H1 (cell line): Measurements from ENCODE around the gene NAXE. TPM values are rescaled to one million over a fixed set of nuclear protein-coding genes. Genes with fewer than 3 reads are reported as not detected.

Experiments
- CTCF ChIA-PET: fragments of 300-600 bp; sonication (Branson Sonifier 250); formaldehyde crosslinking; loops from one replicate; lab custom pipeline; 2021; ENCODE audit not compliant: partially characterized antibody; lab: Charles Lee
- POLR2A ChIA-PET: fragments of 300-600 bp; sonication (Branson Sonifier 250); formaldehyde crosslinking; loops from one replicate; lab custom pipeline; 2021; ENCODE audit warnings: inconsistent platforms; ENCODE audit not compliant: partially characterized antibody; lab: Charles Lee
- DNase-seq, 2 experiments: peaks; one replicate each; pipeline versions ENCODE4 v3.0.0 to v3.0.0-alpha.2; 2010 to 2022; ENCODE audit warnings: low spot score in 2 of 2, low read depth in 1 of 2, mixed read lengths in 1 of 2
- FAIRE-seq: peaks from 2 replicates; lab custom pipeline; 2011; peaks lifted over from hg19 to GRCh38; lab: Jason Lieb, UNC
- H2AFZ ChIP-seq: 2 replicates; pipeline ENCODE4 v1.8.1; 2012; ENCODE audit warnings: low read length, inconsistent platforms
- H2AK5ac ChIP-seq: 2 replicates; pipeline ENCODE4 v1.6.1; 2013; ENCODE audit warnings: low read depth, low read length
- H2BK120ac ChIP-seq: replicated peaks from 2 replicates; pipeline ENCODE3; 2013; ENCODE audit warnings: low read depth, low read length, inconsistent platforms
- H2BK12ac ChIP-seq: 2 replicates; pipeline ENCODE4 v1.6.1; 2013; ENCODE audit warnings: low read depth, low read length
- H2BK15ac ChIP-seq: 2 replicates; pipeline ENCODE4 v1.6.1; 2013; ENCODE audit warnings: low read length
- H2BK20ac ChIP-seq: 2 replicates; pipeline ENCODE4 v1.6.1; 2013; ENCODE audit warnings: low read length
- H2BK5ac ChIP-seq: 2 replicates; pipeline ENCODE4 v1.6.1; 2013; ENCODE audit warnings: low read depth, low read length
- H3K14ac ChIP-seq: 2 replicates; pipeline ENCODE4 v1.6.1; 2013; ENCODE audit warnings: inconsistent platforms; ENCODE audit not compliant: insufficient read length
- H3K18ac ChIP-seq: 2 replicates; pipeline ENCODE4 v1.6.1; 2013; ENCODE audit warnings: low read length; ENCODE audit errors: extremely low read depth
- H3K23ac ChIP-seq: 2 replicates; pipeline ENCODE4 v1.6.1; 2013; ENCODE audit warnings: inconsistent platforms; ENCODE audit not compliant: insufficient read length
- H3K23me2 ChIP-seq: 2 replicates; pipeline ENCODE4 v1.6.1; 2013; ENCODE audit warnings: low read depth, low read length
- H3K27ac ChIP-seq: 2 replicates; pipeline ENCODE4 v1.6.1; 2011; ENCODE audit warnings: low read depth, low read length, inconsistent platforms
- H3K27me3 ChIP-seq, 4 experiments: replicated peaks in 1 of 4; 1 replicate in 1 of 4; 2 replicates in 3 of 4; pipeline versions ENCODE4 v1.6.1 to v1.8.1; 2011 to 2013; ENCODE audit warnings: low read length in 3 of 4, mild to moderate bottlenecking in 3 of 4, inconsistent platforms in 2 of 4, mixed read lengths in 2 of 4, moderate library complexity in 1 of 4; ENCODE audit not compliant: control insufficient read depth in 3 of 4, insufficient read depth in 3 of 4; ENCODE audit errors: extremely low read depth in 1 of 4
- H3K36me3 ChIP-seq, 4 experiments: 2 replicates each; pipeline versions ENCODE4 v1.6.1 to v1.8.1; 2011 to 2013; ENCODE audit warnings: mild to moderate bottlenecking in 4 of 4, low read length in 3 of 4, moderate library complexity in 2 of 4, control low read depth in 1 of 4, inconsistent platforms in 1 of 4; ENCODE audit not compliant: insufficient read depth in 4 of 4, control insufficient read depth in 2 of 4
- H3K4ac ChIP-seq: replicated peaks from 2 replicates; pipeline ENCODE3; 2013; ENCODE audit warnings: low read length, low read depth, mixed read lengths, inconsistent platforms; ENCODE audit not compliant: insufficient read length
- H3K4me1 ChIP-seq, 4 experiments: replicated peaks in 1 of 4; 1 replicate in 1 of 4; 2 replicates in 3 of 4; pipeline versions ENCODE4 v1.6.1 to v1.8.1; 2011 to 2013; ENCODE audit warnings: low read length in 3 of 4, inconsistent platforms in 2 of 4, mixed read lengths in 1 of 4; ENCODE audit not compliant: insufficient read depth in 4 of 4, control insufficient read depth in 3 of 4
- H3K4me2 ChIP-seq, 2 experiments: 2 replicates each; pipeline versions ENCODE4 v1.6.1 to v1.8.1; 2011 to 2013; ENCODE audit warnings: low read depth in 2 of 2, low read length in 2 of 2, control low read depth in 1 of 2, inconsistent platforms in 1 of 2, mild to moderate bottlenecking in 1 of 2; ENCODE audit not compliant: insufficient read depth in 1 of 2
- H3K4me3 ChIP-seq, 4 experiments: fragments of 200-600, 300-600 bp in 1 of 4; sonication (generic), shearing (Covaris generic), sonication (Bioruptor Twin) in 1 of 4; 2 replicates each; pipeline versions ENCODE4 v1.5.1 to v1.8.1; 2011 to 2016; ENCODE audit warnings: low read length in 4 of 4, low read depth in 3 of 4, control low read depth in 2 of 4, inconsistent platforms in 2 of 4, mild to moderate bottlenecking in 2 of 4, mixed read lengths in 1 of 4, moderate library complexity in 1 of 4; ENCODE audit not compliant: insufficient read depth in 2 of 4; ENCODE audit errors: extremely low read depth in 1 of 4
- H3K56ac ChIP-seq: replicated peaks from 2 replicates; pipeline ENCODE3; 2013; ENCODE audit warnings: low read depth, mild to moderate bottlenecking, mixed read lengths, low read length, inconsistent platforms; ENCODE audit not compliant: insufficient read length
- H3K79me1 ChIP-seq: 2 replicates; pipeline ENCODE4 v1.6.1; 2013; ENCODE audit warnings: low read depth, low read length, control low read depth
- H3K79me2 ChIP-seq, 2 experiments: 2 replicates each; pipeline versions ENCODE4 v1.6.1 to v1.8.1; 2012 to 2013; ENCODE audit warnings: low read length in 2 of 2, mild to moderate bottlenecking in 2 of 2, inconsistent platforms in 1 of 2; ENCODE audit not compliant: insufficient read depth in 2 of 2, control insufficient read depth in 1 of 2
- H3K9ac ChIP-seq, 4 experiments: replicated peaks in 1 of 4; 1 replicate in 1 of 4; 2 replicates in 3 of 4; pipeline versions ENCODE4 v1.6.1 to v1.8.1; 2011 to 2013; ENCODE audit warnings: low read depth in 3 of 4, low read length in 3 of 4, control low read depth in 2 of 4, mild to moderate bottlenecking in 2 of 4, moderate library complexity in 2 of 4, inconsistent platforms in 1 of 4; ENCODE audit errors: extremely low read depth in 1 of 4
- H3K9me3 ChIP-seq, 2 experiments: 2 replicates each; pipeline versions ENCODE4 v1.6.1 to v1.8.1; 2012 to 2013; ENCODE audit warnings: mild to moderate bottlenecking in 2 of 2, moderate library complexity in 2 of 2, control low read depth in 1 of 2, inconsistent platforms in 1 of 2, low read depth in 1 of 2, low read length in 1 of 2, mixed read lengths in 1 of 2; ENCODE audit not compliant: insufficient read depth in 2 of 2
- H4K20me1 ChIP-seq, 2 experiments: replicated peaks in 1 of 2; 2 replicates each; pipeline versions ENCODE3 to v1.8.1; 2011 to 2013; ENCODE audit warnings: inconsistent platforms in 2 of 2, low read length in 2 of 2, mild to moderate bottlenecking in 1 of 2; ENCODE audit not compliant: insufficient read depth in 2 of 2, control insufficient read depth in 1 of 2
- H4K5ac ChIP-seq: 2 replicates; pipeline ENCODE4 v1.6.1; 2013; ENCODE audit warnings: low read length, low read depth, mixed read lengths, inconsistent platforms; ENCODE audit not compliant: insufficient read length
- H4K8ac ChIP-seq: 2 replicates; pipeline ENCODE4 v1.8.0; 2013; ENCODE audit warnings: mild to moderate bottlenecking, moderate library complexity, low read length, inconsistent platforms; ENCODE audit not compliant: insufficient read depth; ENCODE audit errors: extremely low read depth
- H4K91ac ChIP-seq: replicated peaks from 2 replicates; pipeline ENCODE3; 2013; ENCODE audit warnings: low read length, mixed read lengths, inconsistent platforms; ENCODE audit not compliant: insufficient read length
- BRCA1 ChIP-seq: IDR thresholded peaks from 2 replicates; pipeline ENCODE4 v1.6.1; 2012; ENCODE audit warnings: low read depth, low read length, improper control_type of control experiment
- CTBP2 ChIP-seq: IDR thresholded peaks from 2 replicates; pipeline ENCODE4 v1.7.0; 2011; ENCODE audit warnings: borderline replicate concordance, mild to moderate bottlenecking, moderate library complexity, mixed read lengths, low read length; ENCODE audit not compliant: insufficient read depth, insufficient read length
- POLR2AphosphoS5 ChIP-seq: IDR thresholded peaks from 2 replicates; pipeline ENCODE4 v1.6.1; 2011; ENCODE audit warnings: low read depth, low read length
- TBP ChIP-seq: IDR thresholded peaks from 2 replicates; pipeline ENCODE4 v1.6.1; 2011; ENCODE audit warnings: low read depth, low read length, improper control_type of control experiment
- WGBS, 2 experiments: shearing (Covaris generic) in 1 of 2; methylation state at CpG; one replicate each; pipeline versions ENCODE4 v1.1.6 to v1.1.7; 2013 to 2015; ENCODE audit warnings: low lambda C conversion rate in 2 of 2, mixed read lengths in 2 of 2, inconsistent platforms in 1 of 2, low coverage in 1 of 2, missing lambda C conversion rate in 1 of 2; ENCODE audit not compliant: insufficient replicate concordance in 2 of 2, insufficient coverage in 1 of 2, insufficient read length in 1 of 2; ENCODE audit errors: extremely low coverage in 1 of 2, missing lambda C conversion rate in 1 of 2; 5-methylcytosine and 5-hydroxymethylcytosine counted together
- polyA plus RNA-seq, 7 experiments: library from polyadenylated mRNA; depleted of rRNA in 3 of 7; stranded (reverse) in 5 of 7; unstranded in 2 of 7; fragments of >200 nt in 5 of 7; fragments of 200-250 nt in 2 of 7; gene quantifications; 1 replicate in 5 of 7; 2 replicates in 1 of 7; 4 replicates in 1 of 7; pipeline versions ENCODE4 v1.2.1 to v1.2.3, GENCODE V29; 2011 to 2013; ENCODE audit warnings: missing spikeins in 2 of 7, mixed read lengths in 2 of 7
- total RNA-seq: library from RNA; stranded (reverse); fragmentation: NEBNext Ultra II Directional; extraction: Animal tissue kit (Norgen Biotek cat#: 25700); gene quantifications from 2 replicates; pipeline ENCODE4 v1.2.1, GENCODE V29; 2021

Gene NAXE
- total and polyA plus RNA-seq, 2 of the 8 experiments (the other 6 are each of a cell fraction or from before 2014, with no cell fraction given), result 73.1 to 74.3 TPM

- Histone ChIP-seq H3K27me3 (no peaks in the 10 kb centered on the region), H3K9me3 (no peaks in the 10 kb centered on the region), H2AFZ (no peak overlapping the region), H3K23me2 (peaks cover 10% of the 10 kb centered on the region), H2BK20ac (no peak overlapping the region), H4K20me1 (peaks cover 0 to 3% of the 10 kb centered on the region in 2 experiments), H3K4me3 (no peak overlapping the region), H3K36me3 (peaks cover under 1 to 15% (median 4%) of the 10 kb centered on the region in 4 experiments; a peak in 5 of 8 replicates), H4K5ac (no peak overlapping the region), H2AK5ac (no peak overlapping the region), H4K8ac (no peak overlapping the region), H2BK12ac (no peak overlapping the region), H2BK15ac (no peak overlapping the region), H3K18ac (no peak overlapping the region), H3K56ac (no peak overlapping the region), H3K14ac (no peak overlapping the region), H3K79me1 (0 out of 2 replicates have a peak, but pooled peaks cover 2% of the 10 kb centered on the region), H4K91ac (no peak overlapping the region), H3K23ac (no peak overlapping the region), H3K27ac (no peak overlapping the region), H2BK5ac (no peak overlapping the region), H3K9ac (no peak overlapping the region), H3K4me1 (peaks cover 0 to 16% (median 4%) of the 10 kb centered on the region in 4 experiments; a peak in 6 of 7 replicates), H2BK120ac (no peak overlapping the region), H3K4ac (no peak overlapping the region), H3K4me2 (no peak overlapping the region), H3K79me2 (no peaks in the 10 kb centered on the region)
- WGBS, 2 experiments, result 87% methylated on average over 3 of the region's 5 CpGs; no CpG with 5 or more reads in 1 of the 2 experiments
- ChIA-PET CTCF (interaction anchor here (0.7 to 2.5 kb wide), 5 partner anchors 12 to 198 kb away, joined by 3 to 12 read pairs (median 7); partner anchors contain the start of genes GPATCH4 and HAPLN2), POLR2A (interaction anchor here (1.3 kb wide), 1 partner anchor 11 kb away, joined by 3 read pairs; no protein-coding TSS in a partner anchor)
- no peak for DNase-seq
- no peak for FAIRE-seq
- TF ChIP-seq TBP, result no peak
- no peak for TF ChIP-seq BRCA1
- no peak for TF ChIP-seq CTBP2
- no peak for TF ChIP-seq POLR2AphosphoS5
Measured at GRCh38 chr1:156589546-156589945, 2.0 kb upstream of the NAXE start.
